Neural progenitor cell (in vitro differentiated cells): Measurements from ENCODE around the gene STK24.

Experiments used
- CTCF ChIP-seq: fragments of 200-600 bp; sonication (generic); IDR thresholded peaks from 2 replicates; pipeline ENCODE4 v1.5.1; 2017; ENCODE audit warnings: antibody characterized with exemption, mild to moderate bottlenecking
- EZH2 ChIP-seq: fragments of 200-600 bp; sonication (generic); IDR thresholded peaks from 2 replicates; pipeline ENCODE4 v1.6.1; 2017; ENCODE audit warnings: antibody characterized with exemption, mild to moderate bottlenecking, moderate library complexity
- EZH2phosphoT487 ChIP-seq: fragments of 200-600 bp; sonication (generic); IDR thresholded peaks from 2 replicates; pipeline ENCODE4 v1.6.1; 2017; ENCODE audit warnings: antibody characterized with exemption

GRCh38 chr13:98547455-98547854 lies 29.5 kb downstream of the STK24 start:
- TF ChIP-seq EZH2 (no peak), CTCF (no peak), EZH2phosphoT487 (no peak)
